A172 (cell line): ENCODE data around the gene DYNLT4. TPM values are rescaled to one million over a fixed set of nuclear protein-coding genes. Genes with fewer than 3 reads are reported as not detected.
"Not testable (repeated sequence)": the region's sequence is repeated elsewhere in the genome, so short reads cannot be mapped to it uniquely, and the experiment has no call there.

ENCODE experiments used
- DNase-seq: peaks from one replicate; pipeline ENCODE4 v3.0.0-alpha.2; 2015; ENCODE audit warnings: low spot score
- total RNA-seq: library from RNA; depleted of rRNA; stranded (reverse); fragments of >200 nt; shearing (Covaris generic); gene quantifications from 2 replicates; pipeline ENCODE4 v1.2.3, GENCODE V29; 2014

DYNLT4 gene
- total RNA-seq, 1 experiment from 2014 or later: not detected

GRCh38 chr1:44828841-44829440 lies 21.8 kb upstream of the DYNLT4 start:
- no peak for DNase-seq

DNA sequence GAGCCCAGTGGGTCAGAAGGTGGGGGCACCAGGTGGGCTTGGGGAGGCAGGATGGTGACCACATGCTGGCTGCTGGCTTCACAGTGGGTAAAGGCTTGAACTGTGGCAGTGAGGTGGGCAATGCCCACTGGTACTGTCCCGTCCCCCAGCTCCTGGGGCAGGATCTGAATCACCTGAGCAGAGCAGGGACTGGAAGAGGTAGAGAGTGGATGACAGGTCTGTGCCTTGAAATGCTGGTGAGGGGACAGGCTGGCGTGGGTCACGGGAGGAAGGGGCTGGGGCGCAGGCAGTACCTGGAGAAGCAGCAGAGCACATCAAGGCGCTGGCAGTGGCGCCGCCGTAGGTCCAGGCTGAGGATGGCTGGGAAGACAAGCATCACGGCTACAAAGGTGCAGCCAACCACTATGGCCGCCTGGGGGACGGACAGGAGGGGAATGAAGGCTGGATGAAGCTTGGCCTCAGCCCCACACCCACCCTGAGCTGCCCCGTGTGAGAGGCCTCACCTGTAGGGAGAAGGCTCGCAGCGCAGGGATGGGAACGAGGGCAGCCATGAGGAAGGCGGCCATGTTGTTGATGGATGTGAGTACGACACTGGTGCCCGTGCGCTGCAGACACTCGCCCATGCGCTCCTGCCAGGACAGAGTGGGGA lies 21.0 kb upstream of the DYNLT4 start:
- no peak for DNase-seq

GRCh38 chr1:44827197-44828002 lies 20.2 kb upstream of the DYNLT4 start:
- DNase-seq: no peak

GRCh38 chr1:44826375-44827196 lies 19.4 kb upstream of the DYNLT4 start:
- no peak for DNase-seq

DNA sequence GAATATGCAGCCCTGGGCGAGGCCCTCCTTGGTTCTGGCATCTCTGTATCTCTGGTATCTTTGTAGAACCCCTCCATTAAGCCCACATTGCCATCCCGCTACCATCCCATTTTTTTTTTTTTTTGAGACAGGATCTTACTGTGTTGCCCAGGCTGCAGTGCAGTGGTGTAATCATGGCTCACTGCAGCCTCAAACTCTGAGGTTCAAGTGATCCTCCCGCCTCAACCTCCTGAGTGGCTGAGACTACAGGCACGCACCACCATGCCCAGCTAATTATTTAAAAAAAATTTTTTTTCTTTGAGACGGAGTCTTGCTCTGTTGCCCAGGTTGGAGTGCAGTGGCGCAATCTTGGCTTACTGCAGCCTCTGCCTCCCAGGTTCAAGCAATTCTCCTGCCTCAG lies 17.2 kb upstream of the DYNLT4 start:
- not testable (repeated sequence) for DNase-seq

GRCh38 chr1:44822981-44823451 lies 15.9 kb upstream of the DYNLT4 start:
- DNase-seq: no peak

DNA sequence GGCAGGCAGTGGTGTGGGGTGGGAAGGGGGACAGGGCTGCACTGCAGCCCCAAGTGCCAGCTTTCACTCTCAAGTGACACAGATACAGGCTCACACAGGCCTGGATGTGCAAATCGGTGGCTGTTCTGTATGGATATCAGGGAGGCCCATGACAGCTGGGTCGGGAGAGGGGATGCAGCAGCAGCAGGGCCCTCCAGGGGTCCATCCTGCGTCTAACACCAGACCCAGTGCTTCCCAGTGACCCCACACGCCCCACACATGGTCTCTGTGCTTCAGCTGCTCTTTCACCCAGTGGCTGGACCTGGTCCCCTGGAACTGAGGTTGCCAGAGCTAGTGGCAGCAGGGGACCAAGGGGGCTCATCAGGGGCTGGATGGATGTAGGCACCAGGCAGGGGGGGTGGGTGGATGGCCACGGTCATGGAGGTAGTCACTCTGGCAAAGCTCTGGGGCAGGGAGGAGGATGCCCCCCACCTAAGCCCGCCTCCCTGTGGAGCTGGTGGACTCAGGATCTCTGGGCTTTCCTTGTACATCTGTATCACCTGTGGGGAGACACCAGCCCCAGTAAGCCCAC lies 15.1 kb upstream of the DYNLT4 start:
- no peak for DNase-seq

DNA sequence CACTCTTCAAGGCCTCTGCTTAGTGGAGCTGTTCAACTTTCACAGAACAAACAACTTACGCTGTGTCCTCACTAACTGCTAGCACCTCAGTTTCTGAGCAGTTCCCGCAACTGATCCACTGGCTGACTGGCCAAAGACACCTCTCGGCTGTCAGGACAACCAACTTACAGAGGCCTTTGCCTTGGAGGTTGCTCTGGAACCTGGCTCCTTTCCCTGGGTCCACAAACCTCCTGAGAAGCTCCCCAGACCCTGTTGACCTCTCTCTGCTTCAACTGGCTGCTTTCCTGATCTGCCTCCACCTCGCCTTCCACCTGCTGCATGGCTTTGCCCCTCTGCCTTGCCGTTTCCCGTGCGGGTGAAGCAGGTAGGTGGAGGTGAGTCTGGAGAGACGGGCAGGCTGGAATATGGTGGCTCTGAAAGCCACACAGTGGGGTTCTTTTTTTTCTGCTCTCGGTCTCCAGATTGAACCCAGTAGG lies 14.1 kb upstream of the DYNLT4 start:
- DNase-seq: no peak

DNA sequence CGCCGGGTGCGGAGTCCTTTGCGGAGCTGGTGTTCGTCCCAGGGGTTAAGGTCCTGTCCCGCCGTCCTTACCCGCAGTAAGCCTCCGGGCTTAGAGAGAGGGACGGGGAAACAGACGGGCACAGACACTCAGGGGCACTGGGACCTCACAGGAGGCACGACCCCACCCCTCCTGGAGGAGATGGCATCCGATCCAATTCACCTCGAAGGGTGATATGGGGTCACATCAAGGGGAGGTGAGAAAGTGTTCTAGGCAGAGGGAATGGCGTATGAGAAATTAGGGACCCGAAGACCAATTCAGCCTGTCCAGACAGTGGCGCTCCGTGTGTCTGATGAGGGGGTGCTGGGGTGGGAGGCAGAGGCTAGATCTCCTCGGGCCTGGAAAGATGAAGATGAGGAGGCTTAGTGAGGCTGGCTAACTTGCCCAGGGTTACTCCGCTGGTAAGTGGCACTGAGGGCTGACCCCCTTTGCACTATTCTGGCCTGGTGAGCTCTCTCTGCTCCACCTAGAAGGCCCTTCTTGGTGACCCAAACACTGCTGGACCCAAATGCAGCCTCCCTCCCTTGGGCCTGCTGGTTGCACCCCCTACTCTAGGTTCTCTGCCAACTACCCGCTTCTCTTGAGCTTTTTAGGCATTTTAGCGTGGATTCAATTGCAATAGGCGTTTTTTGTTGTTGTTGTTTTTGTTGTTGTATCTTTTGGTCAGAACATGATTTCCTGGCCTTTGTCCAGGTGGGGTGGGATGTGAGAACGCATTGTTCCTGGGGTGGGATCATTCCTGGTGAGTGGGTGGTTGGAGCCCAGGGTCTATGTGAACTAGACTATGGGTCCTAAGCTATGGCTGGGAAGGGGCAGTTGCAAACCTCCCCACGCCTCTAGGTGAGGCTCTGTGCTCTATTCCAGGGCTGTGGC lies 13.4 kb upstream of the DYNLT4 start:
- no peak for DNase-seq

- DNase-seq: peak; percentile 77
Observed at GRCh38 chr1:44819608-44820327, 12.6 kb upstream of the DYNLT4 start.

GRCh38 chr1:44819196-44819607 lies 12.1 kb upstream of the DYNLT4 start:
- no peak for DNase-seq

GRCh38 chr1:44817771-44818495 lies 10.8 kb upstream of the DYNLT4 start:
- no peak for DNase-seq

DNA sequence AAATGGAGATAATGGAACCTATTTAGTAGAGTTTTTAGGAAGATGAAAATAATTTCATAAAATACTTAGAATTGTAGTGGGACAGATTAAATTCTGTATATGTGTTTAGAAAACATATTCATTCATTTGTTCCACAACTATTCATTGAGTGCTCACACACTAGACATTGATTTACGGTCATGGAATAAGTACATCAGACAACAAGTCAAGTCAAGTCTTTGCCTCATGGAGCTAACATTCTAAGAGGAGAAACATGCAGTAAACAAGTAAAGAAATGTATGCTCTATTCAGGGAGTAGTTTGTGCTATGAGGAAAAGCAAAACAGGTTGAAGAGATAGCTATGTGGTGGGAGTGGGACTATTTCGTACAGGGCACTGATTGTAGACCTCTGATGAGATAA lies 10.2 kb upstream of the DYNLT4 start:
- DNase-seq: no peak

DNA sequence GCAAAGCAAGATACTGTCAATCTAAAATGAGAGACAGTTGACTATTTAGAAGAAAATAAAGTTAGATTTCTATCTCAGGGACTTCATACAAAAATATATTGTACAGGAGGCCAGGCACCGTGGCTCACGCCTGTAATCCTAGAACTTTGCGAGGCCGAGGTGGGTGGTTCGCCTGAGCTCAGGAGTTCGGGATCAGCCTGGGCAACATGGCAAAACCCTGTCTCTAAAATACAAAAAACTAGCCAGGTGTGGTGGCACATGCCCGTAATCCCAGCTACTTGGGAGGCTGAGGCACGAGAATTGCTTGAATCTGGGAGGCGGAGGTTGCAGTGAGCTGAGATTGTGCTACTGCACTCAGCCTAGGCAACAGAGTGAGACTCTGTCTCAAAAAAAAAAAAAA lies 8.8 kb upstream of the DYNLT4 start:
- DNase-seq: not testable (repeated sequence)

GRCh38 chr1:44812822-44813543 lies 5.8 kb upstream of the DYNLT4 start:
- no peak for DNase-seq

DNA sequence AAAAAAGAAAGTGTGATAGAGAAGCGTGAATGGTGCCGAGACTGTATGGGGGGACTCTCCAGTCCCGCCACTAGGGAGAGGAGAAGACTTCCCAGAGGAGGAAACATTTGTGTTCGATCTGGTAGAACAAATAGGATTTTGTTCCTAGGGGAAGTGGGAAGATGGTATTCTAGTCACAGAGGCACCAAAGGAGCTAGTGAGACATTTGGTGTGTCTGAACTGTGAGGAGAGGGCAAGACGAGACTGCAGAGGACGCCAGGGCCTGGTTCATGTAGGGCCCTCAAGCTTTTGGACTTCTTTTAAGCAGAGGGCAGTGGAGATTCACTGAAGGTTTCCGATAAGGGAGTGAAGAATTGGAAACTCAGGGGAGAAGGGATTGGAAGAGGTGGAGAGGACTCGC lies 4.1 kb upstream of the DYNLT4 start:
- DNase-seq: no peak

DNA sequence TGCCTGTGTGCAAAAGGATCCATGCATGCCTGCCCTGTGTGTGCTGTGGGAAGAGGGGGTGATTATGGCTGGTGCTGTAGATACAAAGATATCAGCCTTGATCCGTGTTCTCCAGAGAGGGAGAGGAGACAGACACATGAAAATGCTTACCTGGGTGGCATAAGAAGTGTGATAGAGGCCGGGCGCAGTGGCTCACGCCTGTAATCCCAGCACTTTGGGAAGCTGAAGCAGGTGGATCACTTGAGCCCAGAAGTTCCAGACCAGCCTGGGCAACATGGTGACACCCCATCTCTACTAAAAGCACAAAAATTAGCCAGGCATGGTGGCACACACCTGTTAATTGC lies 3.6 kb upstream of the DYNLT4 start:
- DNase-seq: not testable (repeated sequence)

- peak; percentile 49 for DNase-seq
Observed at GRCh38 chr1:44810101-44810761, 3.1 kb upstream of the DYNLT4 start.
